Measurements from ENCODE around the gene COMMD3. TPM values are rescaled to one million over a fixed set of nuclear protein-coding genes. Genes with fewer than 3 reads are reported as not detected.

COMMD3 gene
- total and polyA plus RNA-seq, 2 of the 4 experiments (the other 2 are of a cell fraction) = 30.8 to 44.8 TPM

DNA sequence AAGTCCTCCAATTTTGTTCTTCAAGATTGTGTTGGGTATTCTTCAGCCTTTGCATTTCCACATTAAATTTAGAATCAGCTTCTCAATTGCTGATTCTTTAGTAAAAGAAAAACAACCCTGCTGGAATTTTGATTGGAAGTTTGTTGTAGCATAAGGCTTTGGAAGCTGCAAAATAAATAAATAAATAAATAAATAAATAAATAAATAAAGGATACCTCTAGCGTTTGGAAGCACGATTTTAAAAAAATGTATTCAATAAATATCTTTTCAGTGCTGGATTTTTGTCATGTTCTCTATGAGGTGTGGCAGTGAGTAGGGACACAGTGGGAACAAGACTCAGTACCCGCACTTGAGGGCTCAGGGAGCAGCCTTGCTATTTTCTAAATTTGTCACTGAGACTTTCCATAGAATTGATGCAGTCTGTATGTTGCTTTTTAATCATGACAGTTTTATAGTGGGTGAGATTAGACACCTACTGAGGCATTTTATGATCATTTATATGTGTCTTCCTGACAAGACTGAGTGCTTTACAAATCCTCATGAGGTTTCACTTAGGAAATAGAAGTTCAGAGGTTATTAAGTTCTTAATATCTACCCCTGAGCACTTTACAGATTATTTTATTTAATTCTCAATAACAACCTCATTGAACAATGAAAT lies 22.3 kb upstream of the COMMD3 start:
- Histone ChIP-seq H3K56ac (ENCODE audit: extremely low read depth, insufficient read depth, low read length) (no peak overlapping the region), H4K20me1 (ENCODE audit: insufficient read depth, low read length) (no peaks in the 10 kb centered on the region), H4K91ac (ENCODE audit: insufficient read depth, low read depth, low read length) (no peak overlapping the region), H2AK5ac (ENCODE audit: low read depth, low read length) (no peak overlapping the region), H3K36me3 (ENCODE audit: control insufficient read depth, insufficient read depth, low read length) (no peaks in the 10 kb centered on the region), H3K27me3 (ENCODE audit: control insufficient read depth, insufficient read depth, low read length) (no peaks in the 10 kb centered on the region), H3K4me1 (ENCODE audit: control insufficient read depth, insufficient read depth, low read length) (no peaks in the 10 kb centered on the region), H2BK15ac (ENCODE audit: low read depth, low read length) (no peak overlapping the region), H4K5ac (ENCODE audit: low read depth, low read length) (no peak overlapping the region), H3K9ac (ENCODE audit: low read depth, low read length) (no peak overlapping the region), H2BK5ac (ENCODE audit: low read depth, low read length, poor library complexity, severe bottlenecking) (no peak overlapping the region), H3K27ac (ENCODE audit: insufficient read depth, low read length) (no peak overlapping the region), H2AK9ac (replicated peaks; ENCODE audit: low read depth, low read length, poor library complexity) (no peak overlapping the region), H3K18ac (ENCODE audit: low read depth, low read length) (no peak overlapping the region), H2AFZ (replicated peaks; ENCODE audit: low read length, poor library complexity) (no peak overlapping the region), H4K8ac (ENCODE audit: low read depth in 2 of 2, low read length in 2 of 2) (no peak overlapping the region), H2BK20ac (ENCODE audit: low read depth, low read length) (no peak overlapping the region), H3K9me3 (ENCODE audit: control insufficient read depth, insufficient read depth, low read length) (no peaks in the 10 kb centered on the region), H3K4me2 (ENCODE audit: low read depth, low read length) (no peak overlapping the region), H3K14ac (replicated peaks; ENCODE audit: low read depth, low read length) (no peak overlapping the region), H3K9me1 (ENCODE audit: insufficient read depth, low read length) (no peaks in the 10 kb centered on the region), H3K79me1 (ENCODE audit: low read depth in 1 of 2, low read length in 2 of 2) (no peaks in the 10 kb centered on the region), H3K23ac (ENCODE audit: low read depth, low read length) (no peak overlapping the region), H2BK120ac (ENCODE audit: low read depth, low read length) (no peak overlapping the region), H3K4ac (ENCODE audit: low read depth, low read length) (no peak overlapping the region), H3K4me3 (ENCODE audit: insufficient read depth, low read depth, low read length) (no peak overlapping the region)
- dilution Hi-C loops (cut with HindIII; ENCODE audit: low sequenced_read_pairs, unreplicated experiment) (no loop called here), in situ Hi-C loops (cut with MboI; ENCODE audit: low sequenced_read_pairs) (no loop called here), intact Hi-C loops (cut with micrococcal nuclease) (no loop called here)
- BruUV-seq (replicated peaks) = no TSS peak
- TF ChIP-seq FOS (IDR thresholded peaks at IDR 0.05; ENCODE audit: low read depth, low read length) = no peak
- TF ChIP-seq SMC3 (IDR thresholded peaks at IDR 0.05; ENCODE audit: low read depth, low read length) = no peak
- TF ChIP-seq POLR2A (IDR thresholded peaks at IDR 0.05; ENCODE audit: low read depth, low read length) = no peak
- no peak for TF ChIP-seq CHD1 (IDR thresholded peaks at IDR 0.05; ENCODE audit: low read depth, low read length)
- no peak for TF ChIP-seq CTCF (conservative IDR thresholded peaks at IDR 0.05; ENCODE audit: low read depth, low read length)
- TF ChIP-seq, protein P1, sequence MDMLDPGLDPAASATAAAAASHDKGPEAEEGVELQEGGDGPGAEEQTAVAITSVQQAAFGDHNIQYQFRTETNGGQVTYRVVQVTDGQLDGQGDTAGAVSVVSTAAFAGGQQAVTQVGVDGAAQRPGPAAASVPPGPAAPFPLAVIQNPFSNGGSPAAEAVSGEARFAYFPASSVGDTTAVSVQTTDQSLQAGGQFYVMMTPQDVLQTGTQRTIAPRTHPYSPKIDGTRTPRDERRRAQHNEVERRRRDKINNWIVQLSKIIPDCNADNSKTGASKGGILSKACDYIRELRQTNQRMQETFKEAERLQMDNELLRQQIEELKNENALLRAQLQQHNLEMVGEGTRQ (IDR thresholded peaks at IDR 0.05; ENCODE audit: low read depth, low read length) = no peak
- no peak for TF ChIP-seq MAFK (IDR thresholded peaks at IDR 0.05; ENCODE audit: low read depth, low read length)
- TF ChIP-seq RFX5 (IDR thresholded peaks at IDR 0.05; ENCODE audit: low read depth, low read length) = no peak
- TF ChIP-seq CEBPB (IDR thresholded peaks at IDR 0.05; ENCODE audit: low read depth, low read length) = no peak
- POLR2A ChIA-PET (ENCODE audit: unreplicated experiment) = interaction anchor here (0.6 kb wide), 1 partner anchor 710 kb away, joined by 5 read pairs; no protein-coding TSS in a partner anchor
- CTCF ChIA-PET = no interaction called here
- ATAC-seq (ENCODE audit: low read depth) (no peak), DNase-seq (no peak)
- WGBS, 2 experiments (ENCODE audit: extremely low coverage in 2 of 2, insufficient read length in 1 of 2) = 80% methylated on average over 1 of the region's 3 CpGs; no CpG with 5 or more reads in 1 of the 2 experiments
